Upper lobe of left lung (tissue), 6 donors: ENCODE data around the gene DPY19L1. TPM values are rescaled to one million over a fixed set of nuclear protein-coding genes. Genes with fewer than 3 reads are reported as not detected.
A peak's percentile ranks its signal among the peaks of the same experiment; 100 is the strongest.
"Not testable (repeated sequence)": the region's sequence is repeated elsewhere in the genome, so short reads cannot be mapped to it uniquely, and the experiment has no call there.

Experiments used
- ATAC-seq, 2 donors: fragments of 200-7000 bp; cut with Tn5 transposase; one replicate each; pipeline ENCODE4 v1.9.1; 2022; ENCODE audit warnings: mild to moderate bottlenecking in 2 of 2, moderate library complexity in 2 of 2; ENCODE audit not compliant: low FRiP score in 2 of 2
- DNase-seq, 2 donors: peaks; one replicate each; pipeline ENCODE4 v3.0.0-alpha.2; 2019 to 2020
- H3K27ac ChIP-seq, 4 donors: fragments of 200-600 bp; sonication (generic); one replicate each; pipeline ENCODE4 v1.5.1; 2016 to 2019
- H3K27me3 ChIP-seq, 4 donors: fragments of 200-600 bp; sonication (generic); one replicate each; pipeline ENCODE4 v1.5.1; 2017 to 2019
- H3K36me3 ChIP-seq, 4 donors: fragments of 200-600 bp; sonication (generic); one replicate each; pipeline ENCODE4 v1.5.1; 2016 to 2019
- H3K4me1 ChIP-seq, 4 donors: fragments of 200-600 bp; sonication (generic); one replicate each; pipeline ENCODE4 v1.5.1; 2018 to 2019
- H3K4me3 ChIP-seq, 4 donors: fragments of 200-600 bp; sonication (generic); one replicate each; pipeline ENCODE4 v1.5.1; 2017 to 2019; ENCODE audit warnings: mild to moderate bottlenecking in 2 of 4, moderate library complexity in 1 of 4
- H3K9me3 ChIP-seq, 4 donors: fragments of 200-600 bp; sonication (generic); one replicate each; pipeline ENCODE4 v1.5.1; 2018 to 2019
- CTCF ChIP-seq, 6 experiments: fragments of 450-650 bp in 4 of 6; fragments of 200-600 bp in 2 of 6; sonication (generic) in 2 of 6; IDR thresholded peaks; one replicate each; pipeline ENCODE4 v1.5.1; 2016 to 2019; ENCODE audit warnings: antibody characterized with exemption in 6 of 6
- EP300 ChIP-seq, 4 donors: sonication (generic); formaldehyde crosslinking; IDR thresholded peaks; one replicate each; pipeline ENCODE4 v1.5.1; 2017; ENCODE audit warnings: antibody characterized with exemption in 4 of 4, control low read depth in 2 of 4
- POLR2A ChIP-seq, 4 donors: fragments of 450-650 bp; IDR thresholded peaks; one replicate each; pipeline ENCODE4 v1.5.1; 2016 to 2017; ENCODE audit warnings: antibody characterized with exemption in 4 of 4, mild to moderate bottlenecking in 2 of 4
- POLR2AphosphoS5 ChIP-seq, 2 donors: sonication (generic); formaldehyde crosslinking; IDR thresholded peaks; one replicate each; pipeline ENCODE4 v1.5.1; 2017; ENCODE audit warnings: antibody characterized with exemption in 2 of 2
- WGBS, 2 donors: methylation state at CpG; one replicate each; pipeline ENCODE4 v1.1.5; 2017 to 2018; 5-methylcytosine and 5-hydroxymethylcytosine counted together
- total RNA-seq, 6 donors: library from RNA; depleted of rRNA in 4 of 6; stranded (reverse); fragments of >200 nt in 4 of 6; gene quantifications; one replicate each; pipeline versions ENCODE4 v1.1.0 to v1.2.1, GENCODE V29; 2016 to 2021
- donor health status: DM: no; HTN: no; CAD: no; lungs with moderate emphysema.
- donor health status: DM: no; HTN: yes; CAD: no; lungs with severe emphysema.

Gene DPY19L1
- total RNA-seq, 6 donors from 2014 or later = 4.2 to 39.1 (median 28.3) TPM

GRCh38 chr7:34916267-34916666 lies 121.0 kb downstream of the DPY19L1 start:
- Histone ChIP-seq H3K4me1 (no peaks in the 10 kb centered on the region), H3K36me3 (no peaks in the 10 kb centered on the region), H3K9me3 (peaks cover 0 to 8% (median 0%) of the 10 kb centered on the region in 4 donors), H3K27ac (no peak overlapping the region), H3K27me3 (no peaks in the 10 kb centered on the region), H3K4me3 (no peak overlapping the region)
- TF ChIP-seq EP300 (IDR thresholded peaks at IDR 0.05) (no peak), POLR2AphosphoS5 (IDR thresholded peaks at IDR 0.05) (no peak), POLR2A (IDR thresholded peaks at IDR 0.05) (no peak), CTCF (IDR thresholded peaks at IDR 0.05) (no peak)
- 93 to 95% methylated on average over 2 of the region's 2 CpGs for WGBS, 2 donors
- DNase-seq (no peak), ATAC-seq (no peak)

GRCh38 chr7:34912236-34912635 lies 125.0 kb downstream of the DPY19L1 start:
- Histone ChIP-seq H3K27me3 (no peaks in the 10 kb centered on the region), H3K27ac (no peak overlapping the region), H3K36me3 (no peaks in the 10 kb centered on the region), H3K4me1 (no peaks in the 10 kb centered on the region), H3K9me3 (peaks cover 0 to 8% (median 0%) of the 10 kb centered on the region in 4 donors), H3K4me3 (no peak overlapping the region)
- ATAC-seq (no peak), DNase-seq (no peak)
- 94 to 100% methylated on average over 2 of the region's 2 CpGs for WGBS, 2 donors
- TF ChIP-seq EP300 (IDR thresholded peaks at IDR 0.05) (no peak), POLR2A (IDR thresholded peaks at IDR 0.05) (no peak), POLR2AphosphoS5 (IDR thresholded peaks at IDR 0.05) (no peak), CTCF (IDR thresholded peaks at IDR 0.05) (no peak)

GRCh38 chr7:34906266-34906850 lies 130.9 kb downstream of the DPY19L1 start:
- not testable (repeated sequence) for H3K27me3 ChIP-seq, H3K36me3 ChIP-seq, ATAC-seq, H3K4me1 ChIP-seq, H3K9me3 ChIP-seq, H3K27ac ChIP-seq
- H3K4me3 ChIP-seq = peak overlapping the region in 3 of 4 donors; percentile 6 to 33 (median 32)
- peak in 1 of 2 donors; percentile 43 for DNase-seq
- 59 to 75% methylated on average over 21 to 27 of the region's 30 CpGs for WGBS, 2 donors

GRCh38 chr7:34904987-34905386 lies 132.3 kb downstream of the DPY19L1 start:
- Histone ChIP-seq H3K36me3 (no peaks in the 10 kb centered on the region), H3K4me1 (no peaks in the 10 kb centered on the region), H3K4me3 (no peak overlapping the region), H3K27me3 (no peaks in the 10 kb centered on the region), H3K9me3 (no peaks in the 10 kb centered on the region), H3K27ac (no peak overlapping the region)
- WGBS, 2 donors = 64 to 69% methylated on average over 4 of the region's 4 CpGs
- no peak for DNase-seq
- TF ChIP-seq CTCF (IDR thresholded peaks at IDR 0.05) (no peak), EP300 (IDR thresholded peaks at IDR 0.05) (no peak), POLR2A (IDR thresholded peaks at IDR 0.05) (no peak), POLR2AphosphoS5 (IDR thresholded peaks at IDR 0.05) (no peak)
- no peak for ATAC-seq

GRCh38 chr7:34903921-34904320 lies 133.4 kb downstream of the DPY19L1 start:
- not testable (repeated sequence) for H3K4me3 ChIP-seq, ATAC-seq, H3K36me3 ChIP-seq, H3K4me1 ChIP-seq, H3K27me3 ChIP-seq, DNase-seq, H3K27ac ChIP-seq, H3K9me3 ChIP-seq
- 77% methylated on average over 2 of the region's 2 CpGs for WGBS, 2 donors

GRCh38 chr7:34902182-34902581 lies 135.1 kb downstream of the DPY19L1 start:
- Histone ChIP-seq H3K27ac (no peak overlapping the region), H3K27me3 (no peaks in the 10 kb centered on the region), H3K4me1 (no peaks in the 10 kb centered on the region), H3K9me3 (no peaks in the 10 kb centered on the region), H3K36me3 (no peaks in the 10 kb centered on the region), H3K4me3 (no peak overlapping the region)
- DNase-seq (no peak), ATAC-seq (no peak)
- WGBS, 2 donors = 90 to 91% methylated on average over 6 of the region's 6 CpGs
- TF ChIP-seq CTCF (IDR thresholded peaks at IDR 0.05) (no peak), POLR2A (IDR thresholded peaks at IDR 0.05) (no peak), EP300 (IDR thresholded peaks at IDR 0.05) (no peak), POLR2AphosphoS5 (IDR thresholded peaks at IDR 0.05) (no peak)
